ENCODE data around the gene AMER2. TPM values are rescaled to one million over a fixed set of nuclear protein-coding genes. Genes with fewer than 3 reads are reported as not detected.

The AMER2 gene
- total RNA-seq, 2 experiments from 2014 or later = not detected

GRCh38 chr13:25203127-25203740 is 31.1 kb upstream of the AMER2 start:
- no peaks in the 10 kb centered on the region for H3K4me1 Mint-ChIP-seq
- ATAC-seq = no peak
- CTCF ChIA-PET = interaction anchor here (0.8 kb wide), 1 partner anchor 154 kb away, joined by 3 read pairs; no protein-coding TSS in a partner anchor
- H3K27me3 Mint-ChIP-seq = peaks cover 9% of the 10 kb centered on the region
- no peak for DNase-seq
- H3K4me3 Mint-ChIP-seq = no peak overlapping the region
- intact Hi-C loops (cut with DNase I, micrococcal nuclease) = no loop called here
- POLR2A ChIA-PET = no interaction called here
- H3K9me3 Mint-ChIP-seq (ENCODE audit: low read depth) = no peaks in the 10 kb centered on the region
- no peaks in the 10 kb centered on the region for H3K36me3 Mint-ChIP-seq (ENCODE audit: low read depth)
- no peak overlapping the region for H3K27ac Mint-ChIP-seq

- ChIA-PET POLR2A (no interaction called here), CTCF (interaction anchor here (0.7 kb wide), 1 partner anchor 655 kb away, joined by 3 read pairs; no protein-coding TSS in a partner anchor)
- no peaks in the 10 kb centered on the region for H3K9me3 Mint-ChIP-seq (ENCODE audit: low read depth)
- ATAC-seq (no peak), DNase-seq (no peak)
- intact Hi-C loops (cut with DNase I, micrococcal nuclease) = no loop called here
- no peaks in the 10 kb centered on the region for H3K36me3 Mint-ChIP-seq (ENCODE audit: low read depth)
- peaks cover 15% of the 10 kb centered on the region for H3K27me3 Mint-ChIP-seq
- H3K27ac Mint-ChIP-seq = no peak overlapping the region
- H3K4me1 Mint-ChIP-seq = no peaks in the 10 kb centered on the region
- H3K4me3 Mint-ChIP-seq = no peak overlapping the region
Measured at GRCh38 chr13:25200783-25201182, 28.7 kb upstream of the AMER2 start.

GRCh38 chr13:25198647-25199046 is 26.6 kb upstream of the AMER2 start:
- POLR2A ChIA-PET = interaction anchor here (0.7 kb wide), 1 partner anchor 388 kb away, joined by 3 read pairs; no protein-coding TSS in a partner anchor
- CTCF ChIA-PET = no interaction called here

DNA sequence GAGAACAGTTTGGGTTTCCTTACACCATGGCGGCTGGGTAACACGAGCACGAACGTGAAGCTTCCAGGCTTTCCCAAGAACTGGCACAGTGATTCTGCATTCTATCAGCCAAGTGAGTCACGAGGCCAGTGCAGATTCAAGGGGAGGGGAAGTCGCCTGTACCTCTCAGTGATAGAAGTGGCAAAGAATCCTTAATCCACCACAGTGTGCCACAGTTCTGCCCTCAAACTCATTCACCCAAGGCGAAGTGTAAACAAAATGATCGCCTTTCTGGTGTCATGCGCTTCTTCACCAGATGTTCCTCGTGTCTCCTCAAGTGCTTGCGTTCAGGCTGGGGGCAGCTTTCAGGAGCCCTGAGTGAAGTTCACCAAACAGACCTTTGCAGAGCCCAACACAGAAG is 24.9 kb upstream of the AMER2 start:
- DNase-seq (no peak), ATAC-seq (no peak)
- ChIA-PET POLR2A (no interaction called here), CTCF (no interaction called here)
- Mint-ChIP-seq H3K27me3 (peaks cover 27% of the 10 kb centered on the region), H3K9me3 (ENCODE audit: low read depth) (no peaks in the 10 kb centered on the region), H3K36me3 (ENCODE audit: low read depth) (no peaks in the 10 kb centered on the region), H3K27ac (no peak overlapping the region), H3K4me3 (no peak overlapping the region), H3K4me1 (no peaks in the 10 kb centered on the region)
- intact Hi-C loops (cut with DNase I, micrococcal nuclease) = no loop called here

More at GRCh38 chr13:25198647-25199046, 26.6 kb upstream of the AMER2 start:
- intact Hi-C loops (cut with DNase I, micrococcal nuclease) = no loop called here
- Mint-ChIP-seq H3K4me3 (no peak overlapping the region), H3K36me3 (ENCODE audit: low read depth) (no peaks in the 10 kb centered on the region), H3K27me3 (peaks cover 22% of the 10 kb centered on the region), H3K27ac (no peak overlapping the region), H3K4me1 (no peaks in the 10 kb centered on the region), H3K9me3 (ENCODE audit: low read depth) (no peaks in the 10 kb centered on the region)
- no peak for ATAC-seq
- no peak for DNase-seq

DNA sequence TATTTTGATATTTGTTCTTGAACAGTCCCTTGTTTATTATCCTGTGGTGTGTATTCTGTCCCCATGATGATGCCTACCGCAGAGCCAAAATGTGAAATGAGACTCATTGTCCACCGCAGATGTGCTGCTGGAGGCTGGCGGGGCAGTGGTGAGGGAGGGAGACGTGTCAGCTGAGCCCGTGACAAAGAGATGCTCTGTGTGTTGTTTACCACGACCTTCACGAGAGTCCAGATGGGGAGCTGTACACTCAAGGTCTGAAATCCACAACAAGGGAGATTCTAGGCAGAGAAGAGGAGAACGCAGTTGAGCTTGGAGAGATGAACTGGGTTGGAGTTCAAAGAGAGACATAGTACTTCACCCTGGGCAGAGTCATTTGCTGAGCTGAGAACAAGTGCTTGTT is 20.8 kb upstream of the AMER2 start:
- H3K27ac Mint-ChIP-seq = no peak overlapping the region
- DNase-seq = no peak
- intact Hi-C loops (cut with DNase I, micrococcal nuclease) = no loop called here
- H3K36me3 Mint-ChIP-seq (ENCODE audit: low read depth) = no peaks in the 10 kb centered on the region
- POLR2A ChIA-PET = no interaction called here
- H3K27me3 Mint-ChIP-seq = peaks cover 48% of the 10 kb centered on the region
- no peaks in the 10 kb centered on the region for H3K4me1 Mint-ChIP-seq
- no peak for ATAC-seq
- no peak overlapping the region for H3K4me3 Mint-ChIP-seq
- CTCF ChIA-PET = no interaction called here
- no peaks in the 10 kb centered on the region for H3K9me3 Mint-ChIP-seq (ENCODE audit: low read depth)

DNA sequence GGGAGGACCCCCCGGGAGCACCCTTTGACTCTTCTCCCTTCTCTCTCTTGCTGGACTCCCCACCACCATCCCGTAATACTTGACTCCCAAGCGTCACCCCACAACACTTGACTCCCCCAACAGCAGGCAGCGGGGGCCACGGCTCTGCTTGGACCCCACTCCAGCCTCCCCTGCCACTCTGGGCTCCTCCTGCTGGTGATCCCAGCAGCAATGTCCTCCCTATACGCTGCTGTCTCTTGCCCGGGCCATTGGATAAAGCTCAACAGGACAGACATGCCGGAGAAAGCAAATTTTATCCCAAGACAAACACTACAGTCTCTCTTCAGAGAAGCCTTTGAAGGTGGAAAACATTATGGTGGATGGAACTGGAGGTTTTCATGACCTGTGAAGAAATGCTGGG is 20.4 kb upstream of the AMER2 start:
- Mint-ChIP-seq H3K4me3 (no peak overlapping the region), H3K27me3 (peaks cover 48% of the 10 kb centered on the region), H3K4me1 (no peaks in the 10 kb centered on the region), H3K9me3 (ENCODE audit: low read depth) (no peaks in the 10 kb centered on the region), H3K27ac (no peak overlapping the region), H3K36me3 (ENCODE audit: low read depth) (no peaks in the 10 kb centered on the region)
- no peak for ATAC-seq
- CTCF ChIA-PET = no interaction called here
- intact Hi-C loops (cut with DNase I, micrococcal nuclease) = no loop called here
- no peak for DNase-seq
- POLR2A ChIA-PET = no interaction called here

DNA sequence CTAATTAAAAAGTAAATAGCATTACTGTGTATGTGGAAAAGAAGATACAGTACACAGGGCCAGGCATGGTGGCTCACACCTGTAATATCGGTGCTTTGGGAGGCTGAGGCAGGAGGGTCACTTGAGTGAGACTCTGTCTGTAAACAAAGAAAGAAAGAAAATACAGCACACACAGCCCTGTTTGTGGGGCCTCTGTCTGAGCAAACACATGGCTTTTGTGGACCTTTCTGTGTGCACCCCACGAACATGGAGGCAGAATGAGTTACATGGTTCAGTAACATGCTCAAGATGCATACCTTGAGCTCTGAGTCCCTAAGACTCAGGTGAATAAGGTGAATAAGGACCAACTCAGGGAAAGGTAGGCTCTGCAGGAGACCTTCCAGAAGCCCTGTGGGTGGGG is 20.0 kb upstream of the AMER2 start:
- Mint-ChIP-seq H3K4me3 (no peak overlapping the region), H3K27me3 (peaks cover 48% of the 10 kb centered on the region), H3K36me3 (ENCODE audit: low read depth) (no peaks in the 10 kb centered on the region), H3K9me3 (ENCODE audit: low read depth) (no peaks in the 10 kb centered on the region), H3K27ac (no peak overlapping the region), H3K4me1 (no peaks in the 10 kb centered on the region)
- ChIA-PET CTCF (no interaction called here), POLR2A (no interaction called here)
- ATAC-seq (no peak), DNase-seq (no peak)
- intact Hi-C loops (cut with DNase I, micrococcal nuclease) = no loop called here

GRCh38 chr13:25190771-25191170 is 18.7 kb upstream of the AMER2 start:
- no peak overlapping the region for H3K27ac Mint-ChIP-seq
- ChIA-PET POLR2A (no interaction called here), CTCF (interaction anchor here (0.6 kb wide), 1 partner anchor 95 kb away, joined by 3 read pairs; no protein-coding TSS in a partner anchor)
- no peaks in the 10 kb centered on the region for H3K36me3 Mint-ChIP-seq (ENCODE audit: low read depth)
- intact Hi-C loops (cut with DNase I, micrococcal nuclease) = no loop called here
- DNase-seq (no peak), ATAC-seq (no peak)
- no peaks in the 10 kb centered on the region for H3K9me3 Mint-ChIP-seq (ENCODE audit: low read depth)
- H3K27me3 Mint-ChIP-seq = peaks cover 42% of the 10 kb centered on the region
- H3K4me1 Mint-ChIP-seq = no peaks in the 10 kb centered on the region
- no peak overlapping the region for H3K4me3 Mint-ChIP-seq

DNA sequence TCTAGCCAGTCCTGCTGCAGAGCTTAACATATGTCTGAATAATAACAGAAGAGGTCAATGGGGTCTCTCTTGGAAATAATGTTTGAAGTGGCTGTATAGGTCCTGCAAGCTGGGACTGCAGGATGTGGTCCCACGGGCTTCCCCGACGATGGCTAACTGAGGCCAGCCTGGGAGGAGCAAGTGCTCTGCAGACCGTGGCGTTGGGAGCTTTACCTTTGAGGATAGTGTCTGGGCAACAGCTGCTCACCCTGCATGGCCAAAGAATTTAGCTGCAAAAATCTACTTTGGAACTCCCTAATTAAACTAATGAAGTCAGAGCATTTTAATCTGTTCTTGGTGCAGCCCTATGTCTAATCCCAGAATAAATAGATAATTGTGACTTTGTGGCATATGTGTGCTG is 18.2 kb upstream of the AMER2 start:
- Mint-ChIP-seq H3K27ac (no peak overlapping the region), H3K27me3 (peaks cover 42% of the 10 kb centered on the region), H3K36me3 (ENCODE audit: low read depth) (no peaks in the 10 kb centered on the region), H3K9me3 (ENCODE audit: low read depth) (no peaks in the 10 kb centered on the region), H3K4me1 (no peaks in the 10 kb centered on the region), H3K4me3 (no peak overlapping the region)
- intact Hi-C loops (cut with DNase I, micrococcal nuclease) = no loop called here
- DNase-seq = no peak
- CTCF ChIA-PET = no interaction called here
- ATAC-seq = no peak
- POLR2A ChIA-PET = no interaction called here

- POLR2A ChIA-PET = no interaction called here
- Mint-ChIP-seq H3K9me3 (ENCODE audit: low read depth) (no peaks in the 10 kb centered on the region), H3K4me3 (no peak overlapping the region), H3K27me3 (peaks cover 42% of the 10 kb centered on the region), H3K27ac (no peak overlapping the region), H3K4me1 (no peaks in the 10 kb centered on the region), H3K36me3 (ENCODE audit: low read depth) (no peaks in the 10 kb centered on the region)
- DNase-seq (no peak), ATAC-seq (no peak)
- intact Hi-C loops (cut with DNase I, micrococcal nuclease) = no loop called here
- CTCF ChIA-PET = no interaction called here
Measured at GRCh38 chr13:25187596-25187995, 15.5 kb upstream of the AMER2 start.

DNA sequence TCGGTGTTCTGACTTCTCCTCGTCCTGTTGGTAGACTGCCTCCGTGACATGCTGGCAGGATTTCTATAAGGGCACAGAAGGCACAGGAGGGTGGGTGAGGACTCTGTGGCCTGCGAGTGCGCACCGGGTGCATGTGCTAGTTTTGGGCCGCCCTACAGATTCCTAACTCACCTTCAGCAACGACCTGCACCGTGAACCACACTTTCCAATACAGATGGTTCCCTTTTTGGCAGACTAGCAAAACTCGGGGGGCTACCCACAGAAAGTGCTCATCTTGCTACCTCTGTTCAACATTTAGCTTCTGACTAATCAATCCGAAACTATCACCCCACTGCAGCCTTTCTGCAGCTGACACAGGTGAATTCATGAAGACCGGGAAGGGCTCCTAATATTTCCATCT is 14.1 kb upstream of the AMER2 start:
- ChIA-PET POLR2A (no interaction called here), CTCF (no interaction called here)
- DNase-seq (no peak), ATAC-seq (no peak)
- Mint-ChIP-seq H3K27ac (no peak overlapping the region), H3K36me3 (ENCODE audit: low read depth) (no peaks in the 10 kb centered on the region), H3K4me1 (no peaks in the 10 kb centered on the region), H3K4me3 (no peak overlapping the region), H3K27me3 (peaks cover 38% of the 10 kb centered on the region), H3K9me3 (ENCODE audit: low read depth) (no peaks in the 10 kb centered on the region)
- intact Hi-C loops (cut with DNase I, micrococcal nuclease) = no loop called here

GRCh38 chr13:25181597-25181996 is 9.5 kb upstream of the AMER2 start:
- POLR2A ChIA-PET = no interaction called here
- CTCF ChIA-PET = no interaction called here
- no peak overlapping the region for H3K4me3 Mint-ChIP-seq

More at GRCh38 chr13:25181597-25181996, 9.5 kb upstream of the AMER2 start:
- Mint-ChIP-seq H3K36me3 (ENCODE audit: low read depth) (no peaks in the 10 kb centered on the region), H3K9me3 (ENCODE audit: low read depth) (no peaks in the 10 kb centered on the region), H3K27ac (no peak overlapping the region), H3K4me1 (no peaks in the 10 kb centered on the region), H3K27me3 (peaks cover 34% of the 10 kb centered on the region)
- ATAC-seq = no peak
- intact Hi-C loops (cut with DNase I, micrococcal nuclease) = no loop called here
- no peak for DNase-seq
